HepG2 (cell line): ENCODE measurements around the gene PSMC3IP. TPM values are rescaled to one million over a fixed set of nuclear protein-coding genes. Genes with fewer than 3 reads are reported as not detected.

Experiments
- ADNP ChIP-seq: sonication (generic); formaldehyde crosslinking; IDR thresholded peaks from 2 replicates; pipeline ENCODE4 v1.4.0; 2020; ENCODE audit warnings: missing genetic modification reagents
- BORCS8-MEF2B ChIP-seq: sonication (generic); formaldehyde crosslinking; IDR thresholded peaks from 2 replicates; pipeline ENCODE4 v1.8.0; 2022; ENCODE audit warnings: mild to moderate bottlenecking, missing genetic modification reagents
- EZH2 ChIP-seq: conservative IDR thresholded peaks from 2 replicates; pipeline ENCODE4 v1.6.1; 2012; ENCODE audit warnings: mild to moderate bottlenecking, low read depth, low read length, moderate library complexity
- JUNB ChIP-seq: sonication (generic); formaldehyde crosslinking; IDR thresholded peaks from 2 replicates; pipeline ENCODE4 v1.8.0; 2022; ENCODE audit warnings: missing genetic modification reagents, mild to moderate bottlenecking, borderline replicate concordance
- MAZ ChIP-seq, 2 experiments: sonication (generic) in 1 of 2; formaldehyde crosslinking in 1 of 2; IDR thresholded peaks; 2 replicates each; pipeline versions ENCODE4 v1.5.0 to v1.6.1; 2012 to 2020; ENCODE audit warnings: low read depth in 2 of 2, mild to moderate bottlenecking in 2 of 2, borderline replicate concordance in 1 of 2, improper control_type of control experiment in 1 of 2, low read length in 1 of 2, missing genetic modification reagents in 1 of 2, moderate library complexity in 1 of 2
- RARA ChIP-seq: IDR thresholded peaks from 2 replicates; pipeline ENCODE4 v1.6.1; 2016; ENCODE audit warnings: missing genetic modification reagents, missing compliant biosample characterization
- REL ChIP-seq: sonication (generic); formaldehyde crosslinking; conservative IDR thresholded peaks from 2 replicates; pipeline ENCODE4 v1.8.0; 2022; ENCODE audit warnings: mild to moderate bottlenecking, missing genetic modification reagents, moderate library complexity
- RNF219 ChIP-seq: sonication (generic); formaldehyde crosslinking; IDR thresholded peaks from 2 replicates; pipeline ENCODE4 v1.5.0; 2020; ENCODE audit warnings: mild to moderate bottlenecking, missing genetic modification reagents
- SRF ChIP-seq: IDR thresholded peaks from 2 replicates; pipeline ENCODE4 v1.6.1; 2011; ENCODE audit warnings: mild to moderate bottlenecking, low read depth, low read length, moderate library complexity
- ZFP1 ChIP-seq: IDR thresholded peaks from 2 replicates; pipeline ENCODE4 v1.6.1; 2016
- ZNF207 ChIP-seq: fragments of 450-650 bp; IDR thresholded peaks from 2 replicates; pipeline ENCODE4 v1.6.1; 2016; ENCODE audit warnings: antibody characterized with exemption, borderline replicate concordance
- polyA plus RNA-seq, 8 experiments: library from polyadenylated mRNA; depleted of rRNA in 3 of 8; stranded (reverse) in 7 of 8; unstranded in 1 of 8; fragments of >200 nt; fragmentation: Illumina TruSeq in 4 of 8; extraction: Trizol in 4 of 8; gene quantifications; 2 replicates each; pipeline versions ENCODE4 v1.2.1 to v1.2.3, GENCODE V29; 2011 to 2016; ENCODE audit warnings: low read depth in 4 of 8, missing spikeins in 1 of 8, mixed read lengths in 1 of 8; ENCODE audit not compliant: insufficient read depth in 1 of 8
- total RNA-seq, 5 experiments: library from RNA; depleted of rRNA; stranded (reverse); fragments of >200 nt; fragmentation: Illumina TruSeq; extraction: Trizol; gene quantifications; 2 replicates each; pipeline ENCODE4 v1.2.3, GENCODE V29; 2016; ENCODE audit warnings: low read depth in 1 of 5
- TF ChIP-seq, protein P1 (sequence below): sonication (generic); formaldehyde crosslinking; IDR thresholded peaks from 2 replicates; pipeline ENCODE4 v1.4.0; 2020; ENCODE audit warnings: missing genetic modification reagents, borderline replicate concordance
- TF ChIP-seq, protein P2 (sequence below): sonication (generic); formaldehyde crosslinking; IDR thresholded peaks from 2 replicates; pipeline ENCODE4 v1.4.0; 2020; ENCODE audit warnings: missing genetic modification reagents
- TF ChIP-seq, protein P3 (sequence below): sonication (generic); formaldehyde crosslinking; IDR thresholded peaks from 2 replicates; pipeline ENCODE4 v1.4.0; 2020; ENCODE audit warnings: missing genetic modification reagents

PSMC3IP gene
- total and polyA plus RNA-seq, 2 of the 13 experiments (the other 11 are each of a cell fraction or from before 2014, with no cell fraction given): 6.5 to 22.4 TPM

DNA sequence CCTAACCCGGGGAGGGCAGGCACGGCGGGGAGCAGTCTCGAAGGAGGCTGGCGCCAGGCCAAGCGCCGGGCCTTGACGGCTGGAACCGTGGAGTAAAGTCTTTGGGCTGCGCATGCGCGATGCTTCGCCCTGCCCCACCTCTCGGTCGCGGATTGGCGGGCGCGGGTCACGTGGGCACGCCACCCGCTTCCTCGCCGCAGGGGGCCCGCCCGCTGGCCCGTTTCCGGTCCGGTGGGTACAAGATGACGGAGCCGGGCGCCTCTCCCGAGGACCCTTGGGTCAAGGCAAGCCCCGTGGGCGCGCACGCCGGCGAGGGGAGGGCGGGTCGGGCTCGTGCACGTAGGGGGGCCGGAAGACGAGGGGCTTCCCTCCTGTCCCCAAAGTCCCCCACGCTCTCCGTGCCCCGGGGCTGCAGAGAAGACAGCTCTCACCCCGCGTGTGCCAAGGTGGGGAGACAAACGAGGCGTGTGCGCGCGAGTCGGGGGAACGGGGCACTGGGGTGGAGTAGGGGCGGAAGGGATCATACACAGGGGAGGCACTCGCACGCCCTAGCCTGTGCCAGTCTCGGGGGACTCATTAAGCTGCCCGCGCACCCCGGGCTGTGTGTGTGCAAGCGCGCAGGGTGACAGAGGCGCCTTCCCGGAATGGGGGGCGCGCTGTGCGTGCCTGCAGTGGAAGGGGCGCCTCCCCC lies 10.5 kb downstream of the PSMC3IP start, which contains the start of gene MLX (continued):
- TF ChIP-seq, protein P1, sequence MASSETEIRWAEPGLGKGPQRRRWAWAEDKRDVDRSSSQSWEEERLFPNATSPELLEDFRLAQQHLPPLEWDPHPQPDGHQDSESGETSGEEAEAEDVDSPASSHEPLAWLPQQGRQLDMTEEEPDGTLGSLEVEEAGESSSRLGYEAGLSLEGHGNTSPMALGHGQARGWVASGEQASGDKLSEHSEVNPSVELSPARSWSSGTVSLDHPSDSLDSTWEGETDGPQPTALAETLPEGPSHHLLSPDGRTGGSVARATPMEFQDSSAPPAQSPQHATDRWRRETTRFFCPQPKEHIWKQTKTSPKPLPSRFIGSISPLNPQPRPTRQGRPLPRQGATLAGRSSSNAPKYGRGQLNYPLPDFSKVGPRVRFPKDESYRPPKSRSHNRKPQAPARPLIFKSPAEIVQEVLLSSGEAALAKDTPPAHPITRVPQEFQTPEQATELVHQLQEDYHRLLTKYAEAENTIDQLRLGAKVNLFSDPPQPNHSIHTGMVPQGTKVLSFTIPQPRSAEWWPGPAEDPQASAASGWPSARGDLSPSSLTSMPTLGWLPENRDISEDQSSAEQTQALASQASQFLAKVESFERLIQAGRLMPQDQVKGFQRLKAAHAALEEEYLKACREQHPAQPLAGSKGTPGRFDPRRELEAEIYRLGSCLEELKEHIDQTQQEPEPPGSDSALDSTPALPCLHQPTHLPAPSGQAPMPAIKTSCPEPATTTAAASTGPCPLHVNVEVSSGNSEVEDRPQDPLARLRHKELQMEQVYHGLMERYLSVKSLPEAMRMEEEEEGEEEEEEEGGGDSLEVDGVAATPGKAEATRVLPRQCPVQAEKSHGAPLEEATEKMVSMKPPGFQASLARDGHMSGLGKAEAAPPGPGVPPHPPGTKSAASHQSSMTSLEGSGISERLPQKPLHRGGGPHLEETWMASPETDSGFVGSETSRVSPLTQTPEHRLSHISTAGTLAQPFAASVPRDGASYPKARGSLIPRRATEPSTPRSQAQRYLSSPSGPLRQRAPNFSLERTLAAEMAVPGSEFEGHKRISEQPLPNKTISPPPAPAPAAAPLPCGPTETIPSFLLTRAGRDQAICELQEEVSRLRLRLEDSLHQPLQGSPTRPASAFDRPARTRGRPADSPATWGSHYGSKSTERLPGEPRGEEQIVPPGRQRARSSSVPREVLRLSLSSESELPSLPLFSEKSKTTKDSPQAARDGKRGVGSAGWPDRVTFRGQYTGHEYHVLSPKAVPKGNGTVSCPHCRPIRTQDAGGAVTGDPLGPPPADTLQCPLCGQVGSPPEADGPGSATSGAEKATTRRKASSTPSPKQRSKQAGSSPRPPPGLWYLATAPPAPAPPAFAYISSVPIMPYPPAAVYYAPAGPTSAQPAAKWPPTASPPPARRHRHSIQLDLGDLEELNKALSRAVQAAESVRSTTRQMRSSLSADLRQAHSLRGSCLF: no peak
- TF ChIP-seq ZFP1 (CRISPR knock-in tag): no peak
- TF ChIP-seq SRF: no peak
- TF ChIP-seq REL (CRISPR knock-in tag): 0 out of 2 replicates have a peak, but pooled peaks have one; percentile 79
- TF ChIP-seq, protein P2, sequence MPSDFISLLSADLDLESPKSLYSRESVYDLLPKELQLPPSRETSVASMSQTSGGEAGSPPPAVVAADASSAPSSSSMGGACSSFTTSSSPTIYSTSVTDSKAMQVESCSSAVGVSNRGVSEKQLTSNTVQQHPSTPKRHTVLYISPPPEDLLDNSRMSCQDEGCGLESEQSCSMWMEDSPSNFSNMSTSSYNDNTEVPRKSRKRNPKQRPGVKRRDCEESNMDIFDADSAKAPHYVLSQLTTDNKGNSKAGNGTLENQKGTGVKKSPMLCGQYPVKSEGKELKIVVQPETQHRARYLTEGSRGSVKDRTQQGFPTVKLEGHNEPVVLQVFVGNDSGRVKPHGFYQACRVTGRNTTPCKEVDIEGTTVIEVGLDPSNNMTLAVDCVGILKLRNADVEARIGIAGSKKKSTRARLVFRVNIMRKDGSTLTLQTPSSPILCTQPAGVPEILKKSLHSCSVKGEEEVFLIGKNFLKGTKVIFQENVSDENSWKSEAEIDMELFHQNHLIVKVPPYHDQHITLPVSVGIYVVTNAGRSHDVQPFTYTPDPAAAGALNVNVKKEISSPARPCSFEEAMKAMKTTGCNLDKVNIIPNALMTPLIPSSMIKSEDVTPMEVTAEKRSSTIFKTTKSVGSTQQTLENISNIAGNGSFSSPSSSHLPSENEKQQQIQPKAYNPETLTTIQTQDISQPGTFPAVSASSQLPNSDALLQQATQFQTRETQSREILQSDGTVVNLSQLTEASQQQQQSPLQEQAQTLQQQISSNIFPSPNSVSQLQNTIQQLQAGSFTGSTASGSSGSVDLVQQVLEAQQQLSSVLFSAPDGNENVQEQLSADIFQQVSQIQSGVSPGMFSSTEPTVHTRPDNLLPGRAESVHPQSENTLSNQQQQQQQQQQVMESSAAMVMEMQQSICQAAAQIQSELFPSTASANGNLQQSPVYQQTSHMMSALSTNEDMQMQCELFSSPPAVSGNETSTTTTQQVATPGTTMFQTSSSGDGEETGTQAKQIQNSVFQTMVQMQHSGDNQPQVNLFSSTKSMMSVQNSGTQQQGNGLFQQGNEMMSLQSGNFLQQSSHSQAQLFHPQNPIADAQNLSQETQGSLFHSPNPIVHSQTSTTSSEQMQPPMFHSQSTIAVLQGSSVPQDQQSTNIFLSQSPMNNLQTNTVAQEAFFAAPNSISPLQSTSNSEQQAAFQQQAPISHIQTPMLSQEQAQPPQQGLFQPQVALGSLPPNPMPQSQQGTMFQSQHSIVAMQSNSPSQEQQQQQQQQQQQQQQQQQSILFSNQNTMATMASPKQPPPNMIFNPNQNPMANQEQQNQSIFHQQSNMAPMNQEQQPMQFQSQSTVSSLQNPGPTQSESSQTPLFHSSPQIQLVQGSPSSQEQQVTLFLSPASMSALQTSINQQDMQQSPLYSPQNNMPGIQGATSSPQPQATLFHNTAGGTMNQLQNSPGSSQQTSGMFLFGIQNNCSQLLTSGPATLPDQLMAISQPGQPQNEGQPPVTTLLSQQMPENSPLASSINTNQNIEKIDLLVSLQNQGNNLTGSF: no peak
- TF ChIP-seq, protein P3, sequence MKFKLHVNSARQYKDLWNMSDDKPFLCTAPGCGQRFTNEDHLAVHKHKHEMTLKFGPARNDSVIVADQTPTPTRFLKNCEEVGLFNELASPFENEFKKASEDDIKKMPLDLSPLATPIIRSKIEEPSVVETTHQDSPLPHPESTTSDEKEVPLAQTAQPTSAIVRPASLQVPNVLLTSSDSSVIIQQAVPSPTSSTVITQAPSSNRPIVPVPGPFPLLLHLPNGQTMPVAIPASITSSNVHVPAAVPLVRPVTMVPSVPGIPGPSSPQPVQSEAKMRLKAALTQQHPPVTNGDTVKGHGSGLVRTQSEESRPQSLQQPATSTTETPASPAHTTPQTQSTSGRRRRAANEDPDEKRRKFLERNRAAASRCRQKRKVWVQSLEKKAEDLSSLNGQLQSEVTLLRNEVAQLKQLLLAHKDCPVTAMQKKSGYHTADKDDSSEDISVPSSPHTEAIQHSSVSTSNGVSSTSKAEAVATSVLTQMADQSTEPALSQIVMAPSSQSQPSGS: peak; percentile 69; the same call in 1 of the 2 replicates
- TF ChIP-seq BORCS8-MEF2B: peak; percentile 98
- peak; percentile 3; the same call in 1 of the 2 replicates for TF ChIP-seq MAZ (IDR thresholded peaks at IDR 0.05; ENCODE audit: borderline replicate concordance, low read depth, low read length)
- peak; percentile 92 for TF ChIP-seq MAZ (CRISPR knock-in tag; IDR thresholded peaks at IDR 0.05; ENCODE audit: low read depth)
- peak; percentile 74 for TF ChIP-seq RARA
- TF ChIP-seq ZNF207: no peak
- TF ChIP-seq EZH2: no peak
- no peak for TF ChIP-seq ADNP (CRISPR knock-in tag)
- TF ChIP-seq JUNB (CRISPR knock-in tag): no peak
- 0 out of 2 replicates have a peak, but pooled peaks have one; percentile 39 for TF ChIP-seq RNF219
